H1 (cell line): ENCODE data around the gene TMEM255B. TPM values are rescaled to one million over a fixed set of nuclear protein-coding genes. Genes with fewer than 3 reads are reported as not detected.

Experiments used
- CTCF ChIA-PET: fragments of 300-600 bp; sonication (Branson Sonifier 250); formaldehyde crosslinking; loops from one replicate; lab custom pipeline; 2021; ENCODE audit not compliant: partially characterized antibody; lab: Charles Lee
- POLR2A ChIA-PET: fragments of 300-600 bp; sonication (Branson Sonifier 250); formaldehyde crosslinking; loops from one replicate; lab custom pipeline; 2021; ENCODE audit warnings: inconsistent platforms; ENCODE audit not compliant: partially characterized antibody; lab: Charles Lee
- DNase-seq, 2 experiments: peaks; one replicate each; pipeline versions ENCODE4 v3.0.0 to v3.0.0-alpha.2; 2010 to 2022; ENCODE audit warnings: low spot score in 2 of 2, low read depth in 1 of 2, mixed read lengths in 1 of 2
- FAIRE-seq: peaks from 2 replicates; lab custom pipeline; 2011; peaks lifted over from hg19 to GRCh38; lab: Jason Lieb, UNC
- H2AFZ ChIP-seq: 2 replicates; pipeline ENCODE4 v1.8.1; 2012; ENCODE audit warnings: low read length, inconsistent platforms
- H2AK5ac ChIP-seq: 2 replicates; pipeline ENCODE4 v1.6.1; 2013; ENCODE audit warnings: low read depth, low read length
- H2BK120ac ChIP-seq: replicated peaks from 2 replicates; pipeline ENCODE3; 2013; ENCODE audit warnings: low read depth, low read length, inconsistent platforms
- H2BK12ac ChIP-seq: 2 replicates; pipeline ENCODE4 v1.6.1; 2013; ENCODE audit warnings: low read depth, low read length
- H2BK15ac ChIP-seq: 2 replicates; pipeline ENCODE4 v1.6.1; 2013; ENCODE audit warnings: low read length
- H2BK20ac ChIP-seq: 2 replicates; pipeline ENCODE4 v1.6.1; 2013; ENCODE audit warnings: low read length
- H2BK5ac ChIP-seq: 2 replicates; pipeline ENCODE4 v1.6.1; 2013; ENCODE audit warnings: low read depth, low read length
- H3K14ac ChIP-seq: 2 replicates; pipeline ENCODE4 v1.6.1; 2013; ENCODE audit warnings: inconsistent platforms; ENCODE audit not compliant: insufficient read length
- H3K18ac ChIP-seq: 2 replicates; pipeline ENCODE4 v1.6.1; 2013; ENCODE audit warnings: low read length; ENCODE audit errors: extremely low read depth
- H3K23ac ChIP-seq: 2 replicates; pipeline ENCODE4 v1.6.1; 2013; ENCODE audit warnings: inconsistent platforms; ENCODE audit not compliant: insufficient read length
- H3K23me2 ChIP-seq: 2 replicates; pipeline ENCODE4 v1.6.1; 2013; ENCODE audit warnings: low read depth, low read length
- H3K27ac ChIP-seq: 2 replicates; pipeline ENCODE4 v1.6.1; 2011; ENCODE audit warnings: low read depth, low read length, inconsistent platforms
- H3K27me3 ChIP-seq, 4 experiments: replicated peaks in 1 of 4; 1 replicate in 1 of 4; 2 replicates in 3 of 4; pipeline versions ENCODE4 v1.6.1 to v1.8.1; 2011 to 2013; ENCODE audit warnings: low read length in 3 of 4, mild to moderate bottlenecking in 3 of 4, inconsistent platforms in 2 of 4, mixed read lengths in 2 of 4, moderate library complexity in 1 of 4; ENCODE audit not compliant: control insufficient read depth in 3 of 4, insufficient read depth in 3 of 4; ENCODE audit errors: extremely low read depth in 1 of 4
- H3K36me3 ChIP-seq, 4 experiments: 2 replicates each; pipeline versions ENCODE4 v1.6.1 to v1.8.1; 2011 to 2013; ENCODE audit warnings: mild to moderate bottlenecking in 4 of 4, low read length in 3 of 4, moderate library complexity in 2 of 4, control low read depth in 1 of 4, inconsistent platforms in 1 of 4; ENCODE audit not compliant: insufficient read depth in 4 of 4, control insufficient read depth in 2 of 4
- H3K4ac ChIP-seq: replicated peaks from 2 replicates; pipeline ENCODE3; 2013; ENCODE audit warnings: low read length, low read depth, mixed read lengths, inconsistent platforms; ENCODE audit not compliant: insufficient read length
- H3K4me1 ChIP-seq, 4 experiments: replicated peaks in 1 of 4; 1 replicate in 1 of 4; 2 replicates in 3 of 4; pipeline versions ENCODE4 v1.6.1 to v1.8.1; 2011 to 2013; ENCODE audit warnings: low read length in 3 of 4, inconsistent platforms in 2 of 4, mixed read lengths in 1 of 4; ENCODE audit not compliant: insufficient read depth in 4 of 4, control insufficient read depth in 3 of 4
- H3K4me2 ChIP-seq, 2 experiments: 2 replicates each; pipeline versions ENCODE4 v1.6.1 to v1.8.1; 2011 to 2013; ENCODE audit warnings: low read depth in 2 of 2, low read length in 2 of 2, control low read depth in 1 of 2, inconsistent platforms in 1 of 2, mild to moderate bottlenecking in 1 of 2; ENCODE audit not compliant: insufficient read depth in 1 of 2
- H3K4me3 ChIP-seq, 4 experiments: fragments of 200-600, 300-600 bp in 1 of 4; sonication (generic), shearing (Covaris generic), sonication (Bioruptor Twin) in 1 of 4; 2 replicates each; pipeline versions ENCODE4 v1.5.1 to v1.8.1; 2011 to 2016; ENCODE audit warnings: low read length in 4 of 4, low read depth in 3 of 4, control low read depth in 2 of 4, inconsistent platforms in 2 of 4, mild to moderate bottlenecking in 2 of 4, mixed read lengths in 1 of 4, moderate library complexity in 1 of 4; ENCODE audit not compliant: insufficient read depth in 2 of 4; ENCODE audit errors: extremely low read depth in 1 of 4
- H3K56ac ChIP-seq: replicated peaks from 2 replicates; pipeline ENCODE3; 2013; ENCODE audit warnings: low read depth, mild to moderate bottlenecking, mixed read lengths, low read length, inconsistent platforms; ENCODE audit not compliant: insufficient read length
- H3K79me1 ChIP-seq: 2 replicates; pipeline ENCODE4 v1.6.1; 2013; ENCODE audit warnings: low read depth, low read length, control low read depth
- H3K79me2 ChIP-seq, 2 experiments: 2 replicates each; pipeline versions ENCODE4 v1.6.1 to v1.8.1; 2012 to 2013; ENCODE audit warnings: low read length in 2 of 2, mild to moderate bottlenecking in 2 of 2, inconsistent platforms in 1 of 2; ENCODE audit not compliant: insufficient read depth in 2 of 2, control insufficient read depth in 1 of 2
- H3K9ac ChIP-seq, 4 experiments: replicated peaks in 1 of 4; 1 replicate in 1 of 4; 2 replicates in 3 of 4; pipeline versions ENCODE4 v1.6.1 to v1.8.1; 2011 to 2013; ENCODE audit warnings: low read depth in 3 of 4, low read length in 3 of 4, control low read depth in 2 of 4, mild to moderate bottlenecking in 2 of 4, moderate library complexity in 2 of 4, inconsistent platforms in 1 of 4; ENCODE audit errors: extremely low read depth in 1 of 4
- H3K9me3 ChIP-seq, 2 experiments: 2 replicates each; pipeline versions ENCODE4 v1.6.1 to v1.8.1; 2012 to 2013; ENCODE audit warnings: mild to moderate bottlenecking in 2 of 2, moderate library complexity in 2 of 2, control low read depth in 1 of 2, inconsistent platforms in 1 of 2, low read depth in 1 of 2, low read length in 1 of 2, mixed read lengths in 1 of 2; ENCODE audit not compliant: insufficient read depth in 2 of 2
- H4K20me1 ChIP-seq, 2 experiments: replicated peaks in 1 of 2; 2 replicates each; pipeline versions ENCODE3 to v1.8.1; 2011 to 2013; ENCODE audit warnings: inconsistent platforms in 2 of 2, low read length in 2 of 2, mild to moderate bottlenecking in 1 of 2; ENCODE audit not compliant: insufficient read depth in 2 of 2, control insufficient read depth in 1 of 2
- H4K5ac ChIP-seq: 2 replicates; pipeline ENCODE4 v1.6.1; 2013; ENCODE audit warnings: low read length, low read depth, mixed read lengths, inconsistent platforms; ENCODE audit not compliant: insufficient read length
- H4K8ac ChIP-seq: 2 replicates; pipeline ENCODE4 v1.8.0; 2013; ENCODE audit warnings: mild to moderate bottlenecking, moderate library complexity, low read length, inconsistent platforms; ENCODE audit not compliant: insufficient read depth; ENCODE audit errors: extremely low read depth
- H4K91ac ChIP-seq: replicated peaks from 2 replicates; pipeline ENCODE3; 2013; ENCODE audit warnings: low read length, mixed read lengths, inconsistent platforms; ENCODE audit not compliant: insufficient read length
- BCL11A ChIP-seq, 2 experiments: IDR thresholded peaks; one replicate each; pipeline ENCODE4 v1.6.1; 2011; ENCODE audit warnings: low read depth in 2 of 2, low read length in 2 of 2, mild to moderate bottlenecking in 2 of 2
- KDM5A ChIP-seq: fragments of 200-600 bp; IDR thresholded peaks from 2 replicates; pipeline ENCODE4 v1.7.1; 2012; ENCODE audit warnings: mild to moderate bottlenecking, low read length, inconsistent platforms, mixed read lengths
- MAX ChIP-seq: IDR thresholded peaks from 2 replicates; pipeline ENCODE4 v1.6.1; 2012; ENCODE audit warnings: inconsistent platforms
- RAD21 ChIP-seq, 2 experiments: IDR thresholded peaks in 1 of 2; conservative IDR thresholded peaks in 1 of 2; 2 replicates each; pipeline ENCODE4 v1.6.1; 2011; ENCODE audit warnings: low read depth in 2 of 2, low read length in 2 of 2, improper control_type of control experiment in 1 of 2, inconsistent platforms in 1 of 2, mild to moderate bottlenecking in 1 of 2, moderate library complexity in 1 of 2
- RXRA ChIP-seq: IDR thresholded peaks from 2 replicates; pipeline ENCODE4 v1.6.1; 2011; ENCODE audit warnings: low read depth, mild to moderate bottlenecking, low read length, moderate library complexity; ENCODE audit not compliant: insufficient read depth
- WGBS, 2 experiments: shearing (Covaris generic) in 1 of 2; methylation state at CpG; one replicate each; pipeline versions ENCODE4 v1.1.6 to v1.1.7; 2013 to 2015; ENCODE audit warnings: low lambda C conversion rate in 2 of 2, mixed read lengths in 2 of 2, inconsistent platforms in 1 of 2, low coverage in 1 of 2, missing lambda C conversion rate in 1 of 2; ENCODE audit not compliant: insufficient replicate concordance in 2 of 2, insufficient coverage in 1 of 2, insufficient read length in 1 of 2; ENCODE audit errors: extremely low coverage in 1 of 2, missing lambda C conversion rate in 1 of 2; 5-methylcytosine and 5-hydroxymethylcytosine counted together
- polyA plus RNA-seq, 7 experiments: library from polyadenylated mRNA; depleted of rRNA in 3 of 7; stranded (reverse) in 5 of 7; unstranded in 2 of 7; fragments of >200 nt in 5 of 7; fragments of 200-250 nt in 2 of 7; gene quantifications; 1 replicate in 5 of 7; 2 replicates in 1 of 7; 4 replicates in 1 of 7; pipeline versions ENCODE4 v1.2.1 to v1.2.3, GENCODE V29; 2011 to 2013; ENCODE audit warnings: missing spikeins in 2 of 7, mixed read lengths in 2 of 7
- total RNA-seq: library from RNA; stranded (reverse); fragmentation: NEBNext Ultra II Directional; extraction: Animal tissue kit (Norgen Biotek cat#: 25700); gene quantifications from 2 replicates; pipeline ENCODE4 v1.2.1, GENCODE V29; 2021

The TMEM255B gene
- total and polyA plus RNA-seq, 2 of the 8 experiments (the other 6 are each of a cell fraction or from before 2014, with no cell fraction given), result 3.4 to 4.4 TPM

- Histone ChIP-seq H4K20me1 (peaks cover 0 to 2% of the 10 kb centered on the region in 2 experiments), H3K56ac (no peak overlapping the region), H2BK20ac (no peak overlapping the region), H2AK5ac (no peak overlapping the region), H2AFZ (no peak overlapping the region), H3K4me1 (peaks cover 4 to 14% (median 8%) of the 10 kb centered on the region in 4 experiments; a peak in 6 of 7 replicates), H3K4me2 (no peak overlapping the region), H2BK120ac (no peak overlapping the region), H3K4ac (no peak overlapping the region), H3K4me3 (no peak overlapping the region), H4K91ac (no peak overlapping the region), H3K36me3 (no peaks in the 10 kb centered on the region), H2BK5ac (no peak overlapping the region), H3K27me3 (peaks cover 2 to 28% (median 24%) of the 10 kb centered on the region in 4 experiments), H3K79me2 (no peaks in the 10 kb centered on the region), H3K14ac (no peak overlapping the region), H2BK12ac (no peak overlapping the region), H3K9ac (no peak overlapping the region), H3K79me1 (no peaks in the 10 kb centered on the region), H3K27ac (no peak overlapping the region), H3K23ac (no peak overlapping the region), H2BK15ac (no peak overlapping the region), H3K23me2 (peaks cover 16% of the 10 kb centered on the region; the same call in 1 of the 2 replicates), H4K5ac (no peak overlapping the region), H4K8ac (no peak overlapping the region), H3K9me3 (no peaks in the 10 kb centered on the region), H3K18ac (no peak overlapping the region)
- DNase-seq (no peak), FAIRE-seq (peak; percentile 50)
- WGBS, 2 experiments, result 87% methylated on average over 11 of the region's 11 CpGs; no CpG with 5 or more reads in 1 of the 2 experiments
- ChIA-PET POLR2A (no interaction called here), CTCF (no interaction called here)
- TF ChIP-seq RAD21 (IDR thresholded peaks at IDR 0.05 in 1 of 2, conservative IDR thresholded peaks at IDR 0.05 in 1 of 2; ENCODE audit: low read depth in 2 of 2, low read length in 2 of 2) (no peak), RXRA (no peak), BCL11A (IDR thresholded peaks at IDR 0.05; ENCODE audit: low read depth in 2 of 2, low read length in 2 of 2) (no peak), MAX (no peak), KDM5A (no peak)
Observed at GRCh38 chr13:113762538-113762937, 3.5 kb downstream of the TMEM255B start.
